GM10248 (cell line): ENCODE results near the gene CNN1.

Experiments
- CTCF ChIA-PET: fragments of 300-600 bp; sonication (Branson Sonifier 250); formaldehyde crosslinking; extraction: SDS; loops from one replicate; lab custom pipeline; 2021; ENCODE audit warnings: antibody characterized with exemption; lab: Yijun Ruan, JAX
- POLR2A ChIA-PET: fragments of 350-650 bp; sonication (Branson Sonifier 250); formaldehyde crosslinking; extraction: SDS; loops from one replicate; lab custom pipeline; 2020; ENCODE audit warnings: antibody characterized with exemption; lab: Yijun Ruan, JAX
- DNase-seq: peaks from one replicate; pipeline ENCODE4 v3.0.0; 2012; ENCODE audit errors: extremely low spot score
- TF ChIP-seq, protein P1 (sequence below): IDR thresholded peaks from 2 replicates; pipeline ENCODE4 v1.5.1; 2012; ENCODE audit warnings: mild to moderate bottlenecking, low read depth; ENCODE audit errors: extremely low read depth, missing control alignments, control extremely low read depth

CNN1 gene

DNA sequence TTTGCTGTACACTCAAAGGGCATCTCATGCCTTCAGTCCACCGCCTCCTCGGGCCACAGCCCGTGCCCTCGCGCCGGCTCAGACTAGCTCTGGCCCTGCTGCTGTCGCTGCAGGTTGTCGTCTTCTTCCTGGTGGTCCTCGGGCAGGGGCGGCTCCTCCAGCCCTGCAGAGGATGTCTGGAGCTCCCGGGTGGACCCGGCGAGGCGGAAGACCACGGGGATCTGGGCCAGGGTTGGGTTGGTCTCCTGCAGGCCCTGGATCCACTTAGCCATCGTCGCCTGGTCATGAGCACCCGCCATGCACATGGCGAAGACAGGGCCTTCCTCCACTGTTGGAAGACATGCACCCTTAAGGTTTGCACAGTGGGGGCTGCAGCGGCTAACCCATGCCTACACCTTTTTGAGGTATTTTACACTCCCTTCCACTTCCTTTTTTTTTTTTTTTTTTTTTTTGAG is 32.5 kb upstream of the CNN1 start:
- no peak for DNase-seq
- TF ChIP-seq, protein P1, sequence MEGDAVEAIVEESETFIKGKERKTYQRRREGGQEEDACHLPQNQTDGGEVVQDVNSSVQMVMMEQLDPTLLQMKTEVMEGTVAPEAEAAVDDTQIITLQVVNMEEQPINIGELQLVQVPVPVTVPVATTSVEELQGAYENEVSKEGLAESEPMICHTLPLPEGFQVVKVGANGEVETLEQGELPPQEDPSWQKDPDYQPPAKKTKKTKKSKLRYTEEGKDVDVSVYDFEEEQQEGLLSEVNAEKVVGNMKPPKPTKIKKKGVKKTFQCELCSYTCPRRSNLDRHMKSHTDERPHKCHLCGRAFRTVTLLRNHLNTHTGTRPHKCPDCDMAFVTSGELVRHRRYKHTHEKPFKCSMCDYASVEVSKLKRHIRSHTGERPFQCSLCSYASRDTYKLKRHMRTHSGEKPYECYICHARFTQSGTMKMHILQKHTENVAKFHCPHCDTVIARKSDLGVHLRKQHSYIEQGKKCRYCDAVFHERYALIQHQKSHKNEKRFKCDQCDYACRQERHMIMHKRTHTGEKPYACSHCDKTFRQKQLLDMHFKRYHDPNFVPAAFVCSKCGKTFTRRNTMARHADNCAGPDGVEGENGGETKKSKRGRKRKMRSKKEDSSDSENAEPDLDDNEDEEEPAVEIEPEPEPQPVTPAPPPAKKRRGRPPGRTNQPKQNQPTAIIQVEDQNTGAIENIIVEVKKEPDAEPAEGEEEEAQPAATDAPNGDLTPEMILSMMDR: no peak
- ChIA-PET POLR2A (interaction anchor here (0.6 kb wide), 1 partner anchor 24 kb away, joined by 5 read pairs; no protein-coding TSS in a partner anchor), CTCF (interaction anchor here (1.2 to 1.4 kb wide), 2 partner anchors 10 to 24 kb away, joined by 4 to 5 read pairs; no protein-coding TSS in a partner anchor)

DNA sequence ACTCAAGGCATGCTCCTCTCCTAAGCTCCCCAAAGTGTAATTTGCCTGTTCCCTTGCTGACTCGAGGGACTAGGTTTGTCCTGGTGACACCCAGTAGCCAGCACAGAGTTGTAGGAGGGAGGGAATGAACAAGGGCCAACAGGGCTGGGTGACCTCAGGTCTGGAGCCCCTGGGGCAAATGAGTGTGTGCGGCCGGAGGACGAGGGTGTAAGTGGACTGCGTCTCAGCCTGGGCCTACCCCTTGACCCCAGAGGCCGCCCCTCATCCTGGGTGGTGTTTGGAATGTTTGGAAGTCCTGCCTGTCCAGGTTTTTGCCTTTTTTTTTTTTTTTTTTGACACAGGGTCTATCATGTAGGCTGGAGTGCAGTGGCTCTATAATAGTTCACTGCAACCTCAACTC is 31.7 kb upstream of the CNN1 start:
- CTCF ChIA-PET: interaction anchor here (1.2 to 1.4 kb wide), 2 partner anchors 9 to 24 kb away, joined by 4 to 5 read pairs; no protein-coding TSS in a partner anchor
- no peak for DNase-seq
- POLR2A ChIA-PET: interaction anchor here (0.6 kb wide), 1 partner anchor 23 kb away, joined by 5 read pairs; no protein-coding TSS in a partner anchor
- TF ChIP-seq, protein P1: no peak

- ChIA-PET POLR2A (no interaction called here), CTCF (interaction anchor here (1.2 to 1.4 kb wide), 3 partner anchors 9 to 25 kb away, joined by 3 to 5 read pairs (median 4); no protein-coding TSS in a partner anchor)
- TF ChIP-seq, protein P1: no peak
- peak; percentile 8 for DNase-seq
Observed at GRCh38 chr19:11507370-11508078, 31.1 kb upstream of the CNN1 start.

DNA sequence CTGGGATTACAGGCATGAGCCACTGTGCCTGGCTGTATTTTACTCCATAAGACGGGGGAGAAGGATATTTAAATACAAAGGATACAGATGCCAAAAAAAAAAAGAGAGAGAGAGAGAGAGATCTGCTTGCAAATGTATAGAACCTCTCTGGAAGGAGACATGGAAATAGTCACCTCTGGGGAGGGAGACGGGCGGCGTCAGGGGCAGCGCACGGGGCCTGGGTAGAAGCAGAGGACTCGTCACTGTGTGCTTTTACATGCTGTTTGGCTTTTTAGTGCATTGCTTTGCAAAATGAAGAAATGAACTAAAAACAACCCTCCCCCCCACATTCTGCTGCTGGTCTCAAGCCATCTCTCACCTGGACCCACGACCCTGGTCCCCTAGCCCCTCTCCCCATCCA is 28.2 kb upstream of the CNN1 start:
- TF ChIP-seq, protein P1: no peak
- no peak for DNase-seq
- POLR2A ChIA-PET: interaction anchor here (0.6 kb wide), 1 partner anchor 190 kb away, joined by 4 read pairs; no protein-coding TSS in a partner anchor
- CTCF ChIA-PET: interaction anchor here (1.2 kb wide), 1 partner anchor 28 kb away, joined by 3 read pairs; no protein-coding TSS in a partner anchor

GRCh38 chr19:11513946-11514345 is 24.7 kb upstream of the CNN1 start:
- ChIA-PET CTCF (interaction anchor here (0.8 kb wide), 1 partner anchor 22 kb away, joined by 3 read pairs; no protein-coding TSS in a partner anchor), POLR2A (no interaction called here)
- TF ChIP-seq, protein P1: no peak
- no peak for DNase-seq

- no peak for DNase-seq
- POLR2A ChIA-PET: no interaction called here
- CTCF ChIA-PET: interaction anchor here (0.6 to 1.9 kb wide), 3 partner anchors 9 to 76 kb away, joined by 3 to 9 read pairs (median 4); partner anchors contain the start of gene ECSIT
- TF ChIP-seq, protein P1: no peak
Observed at GRCh38 chr19:11519138-11519537, 19.5 kb upstream of the CNN1 start.
